Motor neuron (in vitro differentiated cells): ENCODE results near the gene SYNE1. TPM values are rescaled to one million over a fixed set of nuclear protein-coding genes. Genes with fewer than 3 reads are reported as not detected.
A peak's percentile ranks its signal among the peaks of the same experiment; 100 is the strongest.
"Not testable (repeated sequence)": the region's sequence is repeated elsewhere in the genome, so short reads cannot be mapped to it uniquely, and the experiment has no call there.

Experiments
- ATAC-seq, 8 experiments: fragments of 200-7000 bp; cut with Tn5 transposase; replicated peaks in 6 of 8; 2 replicates each; pipeline ENCODE4 v1.8.0; 2021; ENCODE audit warnings: mild to moderate bottlenecking in 8 of 8, moderate library complexity in 8 of 8
- H3K27ac ChIP-seq, 2 donors: fragments of 250-450 bp; sonication (Bioruptor Pico); 2 replicates each; pipeline ENCODE4 v1.9.0; 2021; ENCODE audit warnings: antibody characterized with exemption in 2 of 2, mild to moderate bottlenecking in 2 of 2, moderate library complexity in 1 of 2
- H3K4me1 ChIP-seq, 2 donors: fragments of 250-450 bp; sonication (Bioruptor Pico); replicated peaks in 1 of 2; 2 replicates each; pipeline ENCODE4 v1.6.1; 2021; ENCODE audit warnings: antibody characterized with exemption in 2 of 2, mild to moderate bottlenecking in 2 of 2, moderate library complexity in 1 of 2
- H3K4me3 ChIP-seq, 5 donors: fragments of 250-450 bp; sonication (Bioruptor Pico); 2 replicates each; pipeline ENCODE4 v1.9.0; 2021; ENCODE audit warnings: antibody characterized with exemption in 5 of 5, mild to moderate bottlenecking in 5 of 5, moderate library complexity in 4 of 5
- WGBS, 10 experiments: fragments of 450-650 bp; shearing (Covaris generic); methylation state at CpG; one replicate each; pipeline ENCODE4 v1.0.0; 2022; 5-methylcytosine and 5-hydroxymethylcytosine counted together
- in situ Hi-C, 9 experiments: fragments of 400-800 bp; cut with MboI; loops; one replicate each; pipeline ENCODE4 v1.15.0; 2021; ENCODE audit warnings: low sequenced_read_pairs in 9 of 9, low pct_unique_long_range_greater_than_20kb in 2 of 9; ENCODE audit not compliant: unreplicated experiment in 9 of 9
- total RNA-seq, 8 experiments: library from RNA; unstranded; fragments of 300-600 nt; gene quantifications; 2 replicates each; pipeline versions ENCODE4 v1.2.3 to v1.2.4, GENCODE V29; 2022

The SYNE1 gene
- total RNA-seq, 8 experiments from 2014 or later, result 13.2 to 160 (median 45.7) TPM

DNA sequence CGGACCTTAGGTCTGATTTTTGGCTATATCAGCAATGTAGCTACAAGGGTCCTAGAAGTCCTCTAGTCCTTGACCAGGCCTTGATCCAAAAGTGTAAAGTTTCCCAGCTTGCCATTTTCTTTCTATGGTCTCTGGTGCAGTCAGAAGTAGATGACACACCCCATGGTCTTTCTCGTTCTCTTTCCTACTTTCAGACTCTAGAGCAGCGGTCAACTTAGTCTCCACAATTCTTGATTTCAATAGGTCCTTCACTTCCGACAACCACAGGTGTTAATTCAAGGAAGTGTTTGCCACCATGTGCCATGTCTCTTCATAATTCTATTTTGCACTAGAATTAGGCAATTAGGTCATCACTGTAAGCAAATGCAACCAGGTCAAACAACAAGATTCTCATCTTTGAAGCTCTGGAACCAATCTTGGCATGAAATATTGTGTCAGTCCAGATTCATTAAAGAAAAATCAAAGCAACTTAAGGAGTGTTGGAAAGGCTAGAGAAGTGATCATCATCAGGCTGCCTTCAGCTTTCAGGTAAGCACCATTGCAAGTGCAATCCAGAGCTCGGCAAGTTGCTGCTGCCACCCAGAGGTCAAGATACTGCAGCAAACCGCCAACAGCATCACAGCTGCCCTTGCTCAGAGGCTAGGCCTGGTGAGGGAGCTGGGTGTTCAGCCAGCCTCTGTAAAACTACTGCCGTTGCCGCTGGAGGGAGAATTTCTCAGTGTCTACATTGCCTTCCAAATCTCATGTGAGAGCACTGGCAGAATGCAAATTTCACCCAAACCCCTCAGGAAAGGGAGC lies 5.6 kb upstream of the SYNE1 start:
- H3K27ac ChIP-seq, result no peak overlapping the region

DNA sequence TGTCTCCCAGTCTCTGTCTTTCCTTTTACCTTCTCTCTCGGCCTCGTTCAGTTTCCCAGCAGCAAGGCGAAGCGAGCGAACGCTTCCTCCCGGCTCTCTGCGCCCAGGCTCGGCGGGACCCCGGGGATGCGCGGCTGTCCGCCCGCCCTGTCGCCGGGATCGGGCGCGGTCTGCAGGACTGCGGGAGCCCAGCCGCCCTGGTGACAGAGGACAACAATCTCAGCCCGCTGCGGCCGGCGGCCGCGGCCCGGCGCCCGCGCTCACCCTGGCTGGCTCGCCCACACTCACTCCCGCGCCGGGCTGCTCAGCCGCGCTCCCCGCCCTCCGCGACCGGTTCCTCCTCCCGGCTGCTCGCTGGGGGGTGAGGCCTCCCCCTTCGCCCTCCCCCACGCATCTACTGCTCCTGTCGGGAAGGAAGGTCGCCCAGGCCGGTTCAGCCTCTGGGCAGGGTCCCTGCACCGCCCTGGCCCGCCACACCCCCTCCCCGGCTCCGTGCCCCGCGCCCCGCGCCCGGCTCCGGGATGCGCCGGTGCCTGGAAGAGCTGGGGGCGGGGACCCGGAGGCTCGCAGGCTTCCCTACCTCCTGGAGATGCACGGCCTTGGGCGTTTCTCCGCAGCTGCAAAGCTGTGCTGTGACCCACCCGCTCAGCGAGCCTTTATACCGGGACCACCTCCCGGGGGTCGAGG lies 410 bp downstream of the SYNE1 start:
- peak; percentile 77 to 88 (median 84) for ATAC-seq
- H3K4me3 ChIP-seq, result peak overlapping the region; percentile 46 to 84 (median 57)
- H3K4me1 ChIP-seq, result no peaks in the 10 kb centered on the region
- in situ Hi-C loops, result no loop called here
- peak overlapping the region in 1 of 2 donors; percentile 2 for H3K27ac ChIP-seq
- 0% methylated on average over 1 to 10 of the region's 72 CpGs; no CpG with 5 or more reads in 7 of the 10 experiments for WGBS, 10 experiments

More for the DNA sequence above, 5.6 kb upstream of the SYNE1 start:
- in situ Hi-C loops, result loop anchor here in 1 of 9 experiments (10.0 kb wide), 1 partner anchor 88 kb away; no protein-coding TSS in a partner anchor
- WGBS, 10 experiments, result 14 to 83% (median 41%) methylated on average over 3 to 8 of the region's 8 CpGs; no CpG with 5 or more reads in 1 of the 10 experiments
- H3K4me3 ChIP-seq, result no peak overlapping the region
- ATAC-seq, result peak; percentile 68 to 98 (median 90)
- H3K4me1 ChIP-seq, result no peaks in the 10 kb centered on the region

DNA sequence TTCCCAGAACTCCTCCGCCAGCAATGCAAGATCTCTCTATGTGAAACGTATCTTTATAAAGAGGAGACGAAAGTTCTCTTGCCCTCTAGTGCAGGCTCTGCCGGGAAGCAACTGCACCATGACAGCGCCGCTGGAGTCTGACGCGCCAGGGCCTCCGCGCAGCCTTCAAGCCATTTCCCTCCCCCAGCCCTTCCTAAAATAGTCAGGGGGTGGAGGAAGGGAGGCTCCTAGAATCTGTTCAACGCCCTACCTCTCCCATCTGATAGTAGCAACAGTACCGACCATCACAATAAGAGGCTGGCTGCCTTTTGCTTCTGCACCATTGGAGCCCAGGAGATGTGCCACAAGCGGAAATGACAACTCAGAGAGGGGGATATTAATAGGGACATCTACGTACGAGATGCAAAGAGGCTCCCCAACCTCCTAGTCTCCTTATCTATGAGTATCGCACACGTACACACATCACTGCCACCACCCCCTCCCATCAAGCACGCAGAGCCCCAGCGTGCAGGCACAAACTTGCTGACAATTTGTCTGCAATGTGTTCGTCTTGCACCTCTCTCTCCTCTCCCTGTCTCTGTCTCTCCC lies 1.0 kb downstream of the SYNE1 start:
- 0 to 10% (median 0%) methylated on average over 1 to 9 of the region's 20 CpGs; no CpG with 5 or more reads in 2 of the 10 experiments for WGBS, 10 experiments
- Histone ChIP-seq H3K27ac (no peak overlapping the region), H3K4me3 (peak overlapping the region; percentile 46 to 84 (median 57)), H3K4me1 (no peaks in the 10 kb centered on the region)
- in situ Hi-C loops, result no loop called here
- peak; percentile 39 to 74 (median 66) for ATAC-seq

- H3K4me1 ChIP-seq, result no peaks in the 10 kb centered on the region
- H3K27ac ChIP-seq, result no peak overlapping the region
- in situ Hi-C loops, result no loop called here
- ATAC-seq, result no peak
- WGBS, 10 experiments, result 0 to 100% (median 82%) methylated on average over 1 to 3 of the region's 3 CpGs; no CpG with 5 or more reads in 2 of the 10 experiments
- no peak overlapping the region for H3K4me3 ChIP-seq
Measured at GRCh38 chr6:152634773-152635172, 2.4 kb downstream of the SYNE1 start.

GRCh38 chr6:152632121-152632782 lies 4.9 kb downstream of the SYNE1 start:
- in situ Hi-C loops, result no loop called here
- Histone ChIP-seq H3K4me3 (no peak overlapping the region), H3K4me1 (no peaks in the 10 kb centered on the region), H3K27ac (no peak overlapping the region)
- no peak for ATAC-seq
- WGBS, 10 experiments, result 38 to 95% (median 76%) methylated on average over 1 to 2 of the region's 2 CpGs

GRCh38 chr6:152631376-152631775 lies 5.8 kb downstream of the SYNE1 start:
- 73 to 100% (median 94%) methylated on average over 1 to 3 of the region's 3 CpGs; no CpG with 5 or more reads in 1 of the 10 experiments for WGBS, 10 experiments
- Histone ChIP-seq H3K4me3 (no peak overlapping the region), H3K4me1 (no peaks in the 10 kb centered on the region), H3K27ac (no peak overlapping the region)
- no peak for ATAC-seq
- in situ Hi-C loops, result no loop called here

DNA sequence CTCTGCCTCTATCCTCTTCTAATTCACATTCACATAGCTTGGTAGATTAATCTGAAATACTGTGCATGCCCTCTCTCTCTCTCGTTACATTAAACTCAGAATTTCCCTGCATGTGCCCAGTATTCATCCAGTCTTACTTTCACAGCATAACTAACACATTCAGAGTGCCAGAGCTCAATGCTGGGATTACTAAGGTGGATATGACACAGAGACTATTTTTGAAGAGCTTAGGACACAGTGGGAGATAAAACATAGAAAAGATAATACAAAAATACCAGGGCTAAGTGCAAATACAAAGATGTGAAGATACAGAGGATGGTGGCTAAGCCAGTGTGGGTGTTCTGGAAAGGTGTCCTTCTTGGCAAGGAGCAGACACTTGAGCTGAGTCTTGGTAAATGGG lies 6.3 kb downstream of the SYNE1 start:
- Histone ChIP-seq H3K4me1 (no peaks in the 10 kb centered on the region), H3K4me3 (no peak overlapping the region), H3K27ac (no peak overlapping the region)
- in situ Hi-C loops, result no loop called here
- ATAC-seq, result no peak
- WGBS, 10 experiments, result 43 to 78% methylated on average over 1 of the region's 1 CpG; no CpG with 5 or more reads in 8 of the 10 experiments

- in situ Hi-C loops, result no loop called here
- ATAC-seq, result no peak
- Histone ChIP-seq H3K27ac (no peak overlapping the region), H3K4me1 (no peaks in the 10 kb centered on the region), H3K4me3 (no peak overlapping the region)
- WGBS, 10 experiments, result 38 to 100% (median 83%) methylated on average over 1 to 2 of the region's 2 CpGs; no CpG with 5 or more reads in 1 of the 10 experiments
Measured at GRCh38 chr6:152625213-152625612, 11.9 kb downstream of the SYNE1 start.

GRCh38 chr6:152614776-152615175 lies 22.4 kb downstream of the SYNE1 start:
- H3K4me1 ChIP-seq, H3K27ac ChIP-seq, H3K4me3 ChIP-seq, ATAC-seq, in situ Hi-C loops: not testable (repeated sequence)
- WGBS, 10 experiments, result 46 to 86% (median 78%) methylated on average over 1 to 3 of the region's 3 CpGs; no CpG with 5 or more reads in 2 of the 10 experiments

DNA sequence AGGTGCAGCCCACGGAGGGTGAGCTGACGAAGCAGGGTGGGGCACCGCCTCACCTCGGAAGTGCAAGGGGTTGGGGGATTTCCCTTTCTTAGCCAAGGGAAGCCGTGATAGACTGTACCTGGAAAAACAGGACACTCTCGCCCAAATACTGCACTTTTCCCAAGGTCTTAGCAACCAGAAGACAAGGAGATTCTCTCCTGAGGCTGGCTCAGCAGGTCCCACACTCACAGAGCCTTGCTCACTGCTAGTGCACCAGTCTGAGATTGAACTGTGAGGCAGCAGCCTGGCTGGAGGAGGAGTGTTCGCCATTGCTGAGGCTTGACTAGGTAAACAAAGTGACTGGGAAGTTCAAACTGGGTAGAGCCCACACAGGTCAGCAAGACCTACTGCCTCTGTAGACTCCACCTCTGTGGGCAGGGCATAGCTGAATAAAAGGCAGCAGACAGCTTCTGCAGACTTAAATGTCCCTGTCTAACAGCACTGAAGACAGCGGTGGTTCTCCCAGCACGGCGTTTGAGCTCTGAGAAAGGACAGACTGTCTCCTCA lies 28.0 kb downstream of the SYNE1 start:
- 50 to 100% (median 80%) methylated on average over 1 to 5 of the region's 10 CpGs; no CpG with 5 or more reads in 6 of the 10 experiments for WGBS, 10 experiments
- ATAC-seq, result no peak
- Histone ChIP-seq H3K4me3 (no peak overlapping the region), H3K27ac (no peak overlapping the region), H3K4me1 (no peaks in the 10 kb centered on the region)
- in situ Hi-C loops, result no loop called here

GRCh38 chr6:152605941-152606340 lies 31.2 kb downstream of the SYNE1 start:
- Histone ChIP-seq H3K4me3 (no peak overlapping the region), H3K27ac (no peak overlapping the region), H3K4me1 (no peaks in the 10 kb centered on the region)
- no peak for ATAC-seq
- 71 to 100% (median 96%) methylated on average over 1 to 2 of the region's 2 CpGs; no CpG with 5 or more reads in 4 of the 10 experiments for WGBS, 10 experiments
- in situ Hi-C loops, result no loop called here

DNA sequence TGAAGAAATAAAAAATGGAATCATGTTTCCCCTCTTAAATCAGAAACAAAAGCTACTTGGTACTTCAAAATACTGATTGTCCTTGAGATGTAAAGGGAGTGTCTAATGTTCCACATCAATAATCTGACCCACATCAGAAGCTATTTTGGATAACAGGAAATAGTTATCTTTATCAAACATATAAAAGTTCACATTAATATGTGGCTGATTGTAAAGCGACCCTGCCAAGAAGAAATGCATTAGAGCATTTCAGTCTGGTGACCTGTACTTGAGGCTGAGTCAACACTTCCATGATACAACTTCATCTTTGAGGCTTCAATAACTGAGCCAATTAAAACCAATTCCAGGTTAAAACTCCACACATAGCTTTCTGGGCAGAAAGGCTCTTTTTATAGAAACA lies 31.8 kb downstream of the SYNE1 start:
- in situ Hi-C loops, result no loop called here
- H3K4me3 ChIP-seq, result no peak overlapping the region
- no peak for ATAC-seq
- H3K27ac ChIP-seq, result no peak overlapping the region
- WGBS, 10 experiments, result 0 to 67% (median 54%) methylated on average over 1 of the region's 1 CpG; no CpG with 5 or more reads in 2 of the 10 experiments
- no peaks in the 10 kb centered on the region for H3K4me1 ChIP-seq
